Large intestine (tissue), 3 donors: Measurements from ENCODE around the gene CDC42EP5. TPM values are rescaled to one million over a fixed set of nuclear protein-coding genes. Genes with fewer than 3 reads are reported as not detected.

ENCODE experiments used
- DNase-seq, 2 donors: peaks; one replicate each; pipeline versions ENCODE4 v3.0.0 to v3.0.0-alpha.2; 2013
- H3K27ac ChIP-seq: one replicate; pipeline ENCODE4 v1.5.1; 2013; ENCODE audit warnings: low read length
- H3K27me3 ChIP-seq: 2 replicates; pipeline ENCODE4 v1.6.1; 2013; ENCODE audit warnings: low read length; ENCODE audit not compliant: control insufficient read depth, insufficient read depth
- H3K36me3 ChIP-seq: 2 replicates; pipeline ENCODE4 v1.6.1; 2013; ENCODE audit warnings: low read length; ENCODE audit not compliant: control insufficient read depth, insufficient read depth
- H3K4me1 ChIP-seq: one replicate; pipeline ENCODE4 v1.6.1; 2013; ENCODE audit warnings: low read length; ENCODE audit not compliant: control insufficient read depth, insufficient read depth
- H3K4me3 ChIP-seq: one replicate; pipeline ENCODE4 v1.5.1; 2013; ENCODE audit warnings: low read length
- H3K9me3 ChIP-seq: one replicate; pipeline ENCODE4 v1.6.1; 2013; ENCODE audit warnings: mild to moderate bottlenecking, low read depth, low read length, moderate library complexity; ENCODE audit not compliant: control insufficient read depth
- WGBS: methylation state at CpG from one replicate; pipeline ENCODE4 v1.1.5; 2013; ENCODE audit warnings: low lambda C conversion rate; ENCODE audit not compliant: insufficient coverage; 5-methylcytosine and 5-hydroxymethylcytosine counted together
- polyA plus RNA-seq: library from polyadenylated mRNA; unstranded; fragments of 120-200 nt; gene quantifications from one replicate; pipeline ENCODE4 v1.2.1, GENCODE V29; 2013

CDC42EP5 gene
- polyA plus RNA-seq, 1 donor, result 161 TPM

GRCh38 chr19:54418930-54419800, 53.9 kb downstream of the CDC42EP5 start:
- WGBS, result no CpG with 5 or more reads among the region's 26 CpGs
- H3K27me3 ChIP-seq, result peaks cover 43% of the 10 kb centered on the region

GRCh38 chr19:54418030-54418929, 54.8 kb downstream of the CDC42EP5 start:
- DNase-seq, result no peak
- no peaks in the 10 kb centered on the region for H3K9me3 ChIP-seq
- peaks cover 13% of the 10 kb centered on the region for H3K4me1 ChIP-seq
- no peak overlapping the region for H3K4me3 ChIP-seq
- WGBS, result 23% methylated on average over 7 of the region's 25 CpGs
- no peaks in the 10 kb centered on the region for H3K36me3 ChIP-seq
- H3K27ac ChIP-seq, result peak overlapping the region; percentile 33
- peaks cover 43% of the 10 kb centered on the region for H3K27me3 ChIP-seq

More at GRCh38 chr19:54418930-54419800, 53.9 kb downstream of the CDC42EP5 start:
- Histone ChIP-seq H3K27ac (peak overlapping the region; percentile 40), H3K4me1 (peaks cover 13% of the 10 kb centered on the region), H3K36me3 (no peaks in the 10 kb centered on the region), H3K4me3 (no peak overlapping the region), H3K9me3 (no peaks in the 10 kb centered on the region)
- no peak for DNase-seq

GRCh38 chr19:54416695-54417491, 56.2 kb downstream of the CDC42EP5 start:
- Histone ChIP-seq H3K27ac (no peak overlapping the region), H3K4me1 (peaks cover 13% of the 10 kb centered on the region), H3K9me3 (no peaks in the 10 kb centered on the region), H3K27me3 (peaks cover 42% of the 10 kb centered on the region), H3K36me3 (no peaks in the 10 kb centered on the region), H3K4me3 (no peak overlapping the region)
- 90% methylated on average over 2 of the region's 44 CpGs for WGBS
- no peak for DNase-seq

- Histone ChIP-seq H3K4me1 (peaks cover 13% of the 10 kb centered on the region), H3K36me3 (no peaks in the 10 kb centered on the region), H3K9me3 (no peaks in the 10 kb centered on the region), H3K27me3 (peaks cover 40% of the 10 kb centered on the region), H3K4me3 (peak overlapping the region; percentile 31), H3K27ac (no peak overlapping the region)
- no peak for DNase-seq
- WGBS, result no CpG with 5 or more reads among the region's 28 CpGs
Observed at GRCh38 chr19:54415901-54416673, 57.0 kb downstream of the CDC42EP5 start.

- no CpG with 5 or more reads among the region's 68 CpGs for WGBS
- DNase-seq, result no peak
- H3K27me3 ChIP-seq, result peaks cover 35% of the 10 kb centered on the region
- no peak within 1 kb of the TSS for H3K27ac ChIP-seq
- H3K36me3 ChIP-seq, result no peaks in the 10 kb centered on the region
- H3K9me3 ChIP-seq, result no peaks in the 10 kb centered on the region
- peaks cover 11% of the 10 kb centered on the region for H3K4me1 ChIP-seq
- peak within 1 kb of the TSS; percentile 31 for H3K4me3 ChIP-seq
Observed at GRCh38 chr19:54415208-54415900, 57.7 kb downstream of the CDC42EP5 start, which contains the start of gene TTYH1. TSS of gene TTYH1 (plus strand) at chr19:54415464. CDS start at chr19:54415553, 89 bp downstream.

Other genes with a start within 250 kb of the CDC42EP5 start
- gene LILRA6, start 230.5 kb downstream of the CDC42EP5 start, polyA plus RNA-seq, result 0.73 TPM
- gene LILRB5, start 216.0 kb downstream of the CDC42EP5 start, polyA plus RNA-seq, result 7.6 TPM
- gene LILRB2, start 192.2 kb downstream of the CDC42EP5 start, polyA plus RNA-seq, result 2.6 TPM
- gene LILRA5, start 160.1 kb downstream of the CDC42EP5 start, polyA plus RNA-seq, result 1.9 TPM
- gene LILRA4, start 134.1 kb downstream of the CDC42EP5 start, polyA plus RNA-seq, result 0.18 TPM
- gene LAIR1, start 108.4 kb downstream of the CDC42EP5 start, polyA plus RNA-seq, result 13.0 TPM
- gene TTYH1, start 57.8 kb downstream of the CDC42EP5 start, polyA plus RNA-seq, result 8.2 TPM
- 248 TPM for gene LENG8, start 24.1 kb downstream of the CDC42EP5 start, polyA plus RNA-seq
- gene LENG9, start 9.5 kb downstream of the CDC42EP5 start, polyA plus RNA-seq, result 9.2 TPM
- gene LAIR2, start 29.5 kb upstream of the CDC42EP5 start, polyA plus RNA-seq, result 0.09 TPM
- gene LILRA2, start 100.5 kb upstream of the CDC42EP5 start, polyA plus RNA-seq, result 0.24 TPM
- gene LILRA1, start 120.3 kb upstream of the CDC42EP5 start, polyA plus RNA-seq, result 0.43 TPM
- gene LILRB1, start 157.2 kb upstream of the CDC42EP5 start, polyA plus RNA-seq, result 3.2 TPM
- gene LILRB4, start 189.7 kb upstream of the CDC42EP5 start, polyA plus RNA-seq, result 2.2 TPM